ENCODE results near the gene FGA.

Gene FGA

DNA sequence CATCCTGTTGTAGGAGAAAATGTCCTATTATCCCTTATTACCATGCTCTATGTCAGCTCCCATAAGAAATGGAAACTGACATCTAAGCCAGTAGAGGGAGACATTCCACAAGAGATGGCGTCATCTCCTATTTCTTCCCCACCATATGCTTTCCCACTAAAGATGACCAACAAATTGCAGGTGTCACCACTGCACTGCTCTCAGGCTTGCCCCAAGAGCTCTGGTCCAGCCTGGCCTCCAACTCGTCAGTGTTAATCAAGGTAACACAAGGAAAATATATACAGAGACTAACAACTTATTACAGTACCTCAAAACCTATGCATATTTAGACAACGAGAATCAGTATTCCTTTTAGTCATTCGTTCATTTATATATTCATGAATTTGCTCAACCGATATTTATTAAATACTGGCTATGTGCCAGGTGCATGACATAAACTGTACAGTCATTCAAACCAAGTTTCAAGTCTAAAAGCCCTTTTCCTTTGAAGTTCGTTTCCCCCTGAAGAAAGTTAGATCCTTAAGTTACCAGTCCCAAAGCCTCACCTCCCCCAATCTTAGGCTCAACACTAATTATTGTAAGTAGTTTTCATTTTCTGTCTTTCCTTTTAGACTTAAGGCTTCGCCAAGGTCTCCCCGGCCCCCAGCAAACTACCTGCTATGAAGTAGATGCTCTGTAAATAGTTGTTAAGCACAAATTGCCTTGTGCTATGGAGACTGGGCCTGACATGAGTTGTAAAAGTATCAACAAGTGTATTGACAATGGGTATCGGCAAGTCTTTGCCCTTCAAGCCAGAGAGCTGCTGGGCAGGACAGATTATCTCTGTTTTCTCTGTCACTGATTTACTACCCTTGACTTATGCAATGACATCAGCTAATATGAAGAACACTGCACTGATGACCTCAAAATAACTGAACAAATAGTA lies 30.8 kb downstream of the FGA start:
- no peak for DNase-seq (ENCODE audit: low spot score)
- Mint-ChIP-seq H3K36me3 (ENCODE audit: low read depth) (no peaks in the 10 kb centered on the region), H3K4me3 (no peak overlapping the region), H3K27me3 (ENCODE audit: low read depth) (peaks cover 4% of the 10 kb centered on the region), H3K4me1 (ENCODE audit: low read depth) (no peaks in the 10 kb centered on the region), H3K27ac (no peak overlapping the region), H3K9me3 (no peaks in the 10 kb centered on the region)

DNA sequence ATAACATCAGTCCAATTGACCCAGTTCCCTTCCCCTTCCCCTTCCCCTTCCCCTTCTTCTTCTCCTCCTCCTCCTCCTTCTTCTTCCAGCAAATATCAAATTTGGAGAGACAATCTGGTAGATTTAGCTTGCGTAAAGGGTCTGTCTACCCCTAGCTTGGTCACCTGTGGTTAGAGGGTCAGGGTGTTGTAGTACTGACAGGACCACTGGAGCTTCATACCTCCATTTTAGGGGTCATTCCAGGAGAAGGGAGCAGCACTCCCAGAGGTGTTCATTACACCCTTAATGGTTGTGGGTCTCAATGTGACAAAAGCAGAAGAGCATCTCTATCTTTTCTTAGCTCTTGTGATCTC lies 31.4 kb downstream of the FGA start:
- Mint-ChIP-seq H3K27me3 (ENCODE audit: low read depth) (peaks cover 4% of the 10 kb centered on the region), H3K4me3 (no peak overlapping the region), H3K27ac (no peak overlapping the region), H3K36me3 (ENCODE audit: low read depth) (no peaks in the 10 kb centered on the region), H3K4me1 (ENCODE audit: low read depth) (no peaks in the 10 kb centered on the region), H3K9me3 (no peaks in the 10 kb centered on the region)
- DNase-seq (ENCODE audit: low spot score), result no peak

DNA sequence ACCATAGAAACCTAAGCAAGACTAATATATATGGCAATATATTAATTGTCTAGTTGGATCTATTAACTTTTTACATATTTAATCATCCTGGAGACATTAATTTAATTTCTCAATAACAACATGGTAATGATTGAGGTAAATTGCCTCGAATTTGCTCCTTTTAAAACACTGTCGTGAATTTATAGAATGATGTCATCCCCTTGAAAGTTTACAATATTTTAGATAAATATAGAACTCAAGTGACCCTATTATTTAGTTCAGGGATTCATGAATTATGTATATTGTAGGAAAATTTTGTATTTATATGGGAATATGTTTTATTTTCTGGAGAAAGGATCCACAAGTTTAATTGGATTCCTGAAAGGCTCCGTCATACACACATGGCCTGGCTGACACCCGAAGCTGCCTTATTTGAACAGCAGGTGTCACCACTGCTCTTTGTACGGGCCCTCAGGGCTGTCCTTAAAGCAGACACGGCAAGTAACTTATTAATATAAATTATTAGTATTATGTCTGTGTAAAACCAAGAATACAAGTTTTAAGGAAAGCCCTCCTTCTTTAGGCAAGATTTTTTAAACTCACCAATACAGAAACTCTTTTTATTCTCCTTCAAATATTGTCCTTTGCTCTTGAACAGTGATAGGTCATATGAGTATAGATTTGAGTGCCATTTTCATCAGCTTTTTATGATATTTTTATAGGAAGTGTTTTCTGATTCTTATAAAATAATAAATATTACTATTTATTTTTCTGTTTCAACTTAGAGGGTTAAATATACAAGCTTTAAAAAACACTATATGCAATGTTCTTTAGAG lies 38.5 kb downstream of the FGA start:
- H3K9me3 Mint-ChIP-seq, result no peaks in the 10 kb centered on the region
- peaks cover 7% of the 10 kb centered on the region for H3K36me3 Mint-ChIP-seq (ENCODE audit: low read depth)

DNA sequence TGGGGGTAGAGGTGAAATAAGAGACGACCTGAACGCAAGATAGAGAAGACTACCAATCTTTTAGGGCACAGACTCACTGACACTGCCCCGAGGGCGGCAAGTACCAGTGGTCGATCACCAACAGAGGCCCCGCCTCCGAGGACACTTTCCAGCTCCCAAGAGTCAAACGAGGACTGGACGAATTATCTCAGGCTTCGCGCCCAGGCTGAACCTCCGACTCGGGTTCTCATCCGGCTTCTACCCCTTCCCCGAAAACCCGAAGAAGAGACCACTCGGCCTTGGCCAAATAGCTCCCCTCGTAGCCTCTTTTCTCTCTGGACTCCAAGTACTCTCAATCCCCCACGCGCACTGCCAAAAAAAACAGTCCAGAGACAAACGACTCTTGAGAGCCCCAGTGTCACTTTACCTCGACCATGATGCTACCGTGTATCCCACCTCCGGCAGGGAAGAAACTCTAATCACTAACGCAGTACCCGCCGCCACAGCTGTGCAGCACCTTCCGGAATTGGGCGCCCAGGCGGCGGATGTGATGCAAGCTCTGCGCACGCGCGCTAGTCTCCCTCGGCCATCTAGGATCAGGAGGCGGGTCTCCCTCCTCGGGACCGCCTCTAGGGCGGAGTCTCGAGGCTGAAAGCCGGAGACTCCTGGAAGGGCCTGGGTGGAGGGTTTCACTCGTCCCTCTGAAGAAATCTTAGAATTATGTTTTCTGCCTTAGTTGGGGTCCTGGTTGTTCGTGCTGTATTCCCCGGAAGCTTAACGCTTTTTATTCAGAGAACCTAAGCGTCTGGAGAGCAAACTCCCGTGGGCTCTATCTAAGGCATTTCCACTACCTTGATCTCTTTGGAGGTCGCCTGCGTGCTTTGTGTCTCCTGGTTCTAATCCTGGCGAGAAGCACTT lies 40.4 kb downstream of the FGA start, which contains the start of gene PLRG1:
PLRG1 (minus strand) TSS at position 507 of the 897 bp plus-strand sequence; CDS start at position 415, 92 bp downstream.
- DNase-seq (ENCODE audit: low spot score), result peak; percentile 96
- no peaks in the 10 kb centered on the region for H3K27me3 Mint-ChIP-seq (ENCODE audit: low read depth)
- no peaks in the 10 kb centered on the region for H3K9me3 Mint-ChIP-seq
- H3K36me3 Mint-ChIP-seq (ENCODE audit: low read depth), result peaks cover 15% of the 10 kb centered on the region
- peak within 1 kb of the TSS; percentile 99 for H3K27ac Mint-ChIP-seq
- H3K4me3 Mint-ChIP-seq, result peak within 1 kb of the TSS; percentile 98
- H3K4me1 Mint-ChIP-seq (ENCODE audit: low read depth), result peaks cover 17% of the 10 kb centered on the region

More for the DNA sequence above, 38.5 kb downstream of the FGA start:
- Mint-ChIP-seq H3K27me3 (ENCODE audit: low read depth) (no peaks in the 10 kb centered on the region), H3K27ac (no peak overlapping the region), H3K4me3 (no peak overlapping the region), H3K4me1 (ENCODE audit: low read depth) (peaks cover 17% of the 10 kb centered on the region)
- DNase-seq (ENCODE audit: low spot score), result peak; percentile 40

DNA sequence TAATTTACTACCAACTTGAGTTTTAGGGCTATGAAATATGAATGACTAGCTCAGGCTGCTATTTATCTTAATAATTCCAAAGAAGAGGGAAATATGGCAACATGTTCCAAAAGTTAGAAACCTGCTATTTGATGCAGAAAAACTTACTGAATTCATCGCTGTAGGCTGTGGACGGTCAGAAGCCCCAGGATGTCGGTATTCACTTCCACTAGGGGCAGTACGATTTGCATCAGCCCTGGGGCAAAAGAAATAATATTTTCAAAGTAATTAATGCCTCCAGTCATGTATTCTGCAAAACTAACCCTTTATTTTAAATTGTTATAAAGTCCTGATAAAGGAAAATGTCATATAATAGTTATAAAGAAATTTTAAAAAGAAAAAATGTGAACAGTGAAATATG lies 44.9 kb downstream of the FGA start:
- Mint-ChIP-seq H3K9me3 (no peaks in the 10 kb centered on the region), H3K36me3 (ENCODE audit: low read depth) (peaks cover 43% of the 10 kb centered on the region), H3K4me1 (ENCODE audit: low read depth) (peaks cover 12% of the 10 kb centered on the region), H3K27ac (no peak overlapping the region), H3K4me3 (no peak overlapping the region), H3K27me3 (ENCODE audit: low read depth) (no peaks in the 10 kb centered on the region)
- DNase-seq (ENCODE audit: low spot score), result no peak

DNA sequence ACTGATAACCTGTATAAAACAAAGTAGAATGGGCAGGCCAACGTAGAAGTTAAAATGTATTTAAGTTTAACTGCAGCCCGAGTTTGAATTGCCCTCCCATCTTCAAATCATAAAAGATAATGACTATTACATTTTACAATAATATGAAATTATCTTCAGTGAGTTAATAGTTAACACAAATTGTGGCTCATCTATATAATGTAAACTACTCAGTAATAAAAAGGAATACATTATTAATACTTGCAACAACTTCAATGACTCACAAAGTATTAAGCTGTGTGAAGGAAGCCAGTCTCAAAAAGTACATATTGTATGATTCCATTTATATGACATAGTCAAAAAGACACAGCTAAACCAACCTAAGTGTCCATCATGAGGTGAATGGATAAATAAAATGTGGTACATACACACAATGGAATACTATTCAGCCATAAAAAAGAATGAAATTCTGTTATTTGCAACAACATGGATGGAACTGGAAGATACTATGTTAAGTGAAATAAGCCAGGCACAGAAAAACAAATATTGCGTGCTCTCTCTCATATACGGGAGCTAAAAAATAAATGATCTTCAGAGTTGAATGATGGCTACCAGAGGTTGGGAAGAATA lies 48.2 kb downstream of the FGA start:
- Mint-ChIP-seq H3K27ac (no peak overlapping the region), H3K4me3 (no peak overlapping the region), H3K9me3 (no peaks in the 10 kb centered on the region), H3K36me3 (ENCODE audit: low read depth) (peaks cover 56% of the 10 kb centered on the region), H3K27me3 (ENCODE audit: low read depth) (no peaks in the 10 kb centered on the region), H3K4me1 (ENCODE audit: low read depth) (peaks cover 3% of the 10 kb centered on the region)
- DNase-seq (ENCODE audit: low spot score), result no peak
